ENCODE measurements around the gene FSTL5. TPM values are rescaled to one million over a fixed set of nuclear protein-coding genes. Genes with fewer than 3 reads are reported as not detected.

FSTL5 gene
- total and polyA plus RNA-seq, 2 of the 13 experiments (the other 11 are each of a cell fraction or from before 2014, with no cell fraction given): 0.03 to 0.07 TPM

DNA sequence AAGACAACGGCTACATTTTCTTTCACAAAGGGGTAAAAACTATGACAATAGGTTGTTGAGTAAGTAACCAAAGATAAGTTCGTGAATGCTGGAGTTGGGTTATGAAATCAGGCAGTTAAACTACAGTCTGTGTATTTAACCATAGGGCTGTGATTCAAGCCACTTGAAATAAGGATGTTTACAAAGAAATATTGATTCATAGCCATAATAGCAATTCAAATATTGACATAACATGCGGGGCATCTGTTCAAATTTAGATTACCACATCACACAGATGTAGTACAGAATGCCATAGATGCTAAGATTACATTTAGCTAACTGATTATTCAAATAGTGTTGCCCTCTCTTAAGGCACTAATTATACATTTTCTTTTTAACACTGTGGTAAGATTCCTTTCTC, 364.1 kb downstream of the FSTL5 start (continued):
- TF ChIP-seq ZGPAT (CRISPR knock-in tag; IDR thresholded peaks at IDR 0.05) (peak; percentile 70; the same call in 1 of the 2 replicates), CREM (IDR thresholded peaks at IDR 0.05) (peak; percentile 31; the same call in 1 of the 2 replicates), CREM (CRISPR knock-in tag; IDR thresholded peaks at IDR 0.05) (no peak), HMG20A (CRISPR knock-in tag; IDR thresholded peaks at IDR 0.05; ENCODE audit: borderline replicate concordance) (peak; percentile 97), ZNF614 (CRISPR knock-in tag; IDR thresholded peaks at IDR 0.05; ENCODE audit: borderline replicate concordance) (no peak), RXRB (CRISPR knock-in tag; IDR thresholded peaks at IDR 0.05; ENCODE audit: borderline replicate concordance) (0 out of 2 replicates have a peak, but pooled peaks have one; percentile 17), GFI1 (CRISPR knock-in tag; IDR thresholded peaks at IDR 0.05; ENCODE audit: borderline replicate concordance) (peak; percentile 91), SOX6 (IDR thresholded peaks at IDR 0.05) (no peak), SOX6 (CRISPR knock-in tag; IDR thresholded peaks at IDR 0.05) (peak; percentile 91), RARA (CRISPR knock-in tag; IDR thresholded peaks at IDR 0.05) (peak; percentile 69), TBX3 (IDR thresholded peaks at IDR 0.05; ENCODE audit: borderline replicate concordance) (peak; percentile 98), SIN3A (IDR thresholded peaks at IDR 0.05; ENCODE audit: borderline replicate concordance, low read depth, low read length) (no peak), ZNF550 (CRISPR knock-in tag; IDR thresholded peaks at IDR 0.05; ENCODE audit: borderline replicate concordance) (no peak), MIXL1 (CRISPR knock-in tag; IDR thresholded peaks at IDR 0.05) (0 out of 2 replicates have a peak, but pooled peaks have one; percentile 49), NR2F6 (IDR thresholded peaks at IDR 0.05) (peak; percentile 78), NR2F6 (CRISPR knock-in tag; IDR thresholded peaks at IDR 0.05) (no peak), KDM1A (CRISPR knock-in tag; IDR thresholded peaks at IDR 0.05) (peak; percentile 75; the same call in 1 of the 2 replicates), SOX13 (IDR thresholded peaks at IDR 0.05) (peak; percentile 64; the same call in 1 of the 2 replicates), SOX13 (CRISPR knock-in tag; conservative IDR thresholded peaks at IDR 0.05 in 1 of 2, IDR thresholded peaks at IDR 0.05 in 1 of 2) (peak in 1 of 2 experiments; percentile 90; a peak in 2 of 4 replicates), CEBPG (CRISPR knock-in tag; IDR thresholded peaks at IDR 0.05) (peak; percentile 8; the same call in 1 of the 2 replicates), BCL6 (CRISPR knock-in tag; IDR thresholded peaks at IDR 0.05) (peak; percentile 63; the same call in 1 of the 2 replicates), TBL1XR1 (IDR thresholded peaks at IDR 0.05; ENCODE audit: borderline replicate concordance, low read length, partially characterized antibody) (peak; percentile 52), HHEX (CRISPR knock-in tag; IDR thresholded peaks at IDR 0.05) (peak; percentile 96), NKX3-1 (CRISPR knock-in tag; IDR thresholded peaks at IDR 0.05) (peak; percentile 68; the same call in 1 of the 2 replicates), ZNF503 (CRISPR knock-in tag; IDR thresholded peaks at IDR 0.05) (peak; percentile 73; the same call in 1 of the 2 replicates), HCFC1 (IDR thresholded peaks at IDR 0.05; ENCODE audit: low read depth, low read length) (no peak), TCF7L2 (IDR thresholded peaks at IDR 0.05; ENCODE audit: low read depth, low read length) (peak; percentile 64; the same call in 1 of the 2 replicates), HDAC2 (CRISPR knock-in tag; IDR thresholded peaks at IDR 0.05) (peak; percentile 59)
- TF ChIP-seq, protein P1, sequence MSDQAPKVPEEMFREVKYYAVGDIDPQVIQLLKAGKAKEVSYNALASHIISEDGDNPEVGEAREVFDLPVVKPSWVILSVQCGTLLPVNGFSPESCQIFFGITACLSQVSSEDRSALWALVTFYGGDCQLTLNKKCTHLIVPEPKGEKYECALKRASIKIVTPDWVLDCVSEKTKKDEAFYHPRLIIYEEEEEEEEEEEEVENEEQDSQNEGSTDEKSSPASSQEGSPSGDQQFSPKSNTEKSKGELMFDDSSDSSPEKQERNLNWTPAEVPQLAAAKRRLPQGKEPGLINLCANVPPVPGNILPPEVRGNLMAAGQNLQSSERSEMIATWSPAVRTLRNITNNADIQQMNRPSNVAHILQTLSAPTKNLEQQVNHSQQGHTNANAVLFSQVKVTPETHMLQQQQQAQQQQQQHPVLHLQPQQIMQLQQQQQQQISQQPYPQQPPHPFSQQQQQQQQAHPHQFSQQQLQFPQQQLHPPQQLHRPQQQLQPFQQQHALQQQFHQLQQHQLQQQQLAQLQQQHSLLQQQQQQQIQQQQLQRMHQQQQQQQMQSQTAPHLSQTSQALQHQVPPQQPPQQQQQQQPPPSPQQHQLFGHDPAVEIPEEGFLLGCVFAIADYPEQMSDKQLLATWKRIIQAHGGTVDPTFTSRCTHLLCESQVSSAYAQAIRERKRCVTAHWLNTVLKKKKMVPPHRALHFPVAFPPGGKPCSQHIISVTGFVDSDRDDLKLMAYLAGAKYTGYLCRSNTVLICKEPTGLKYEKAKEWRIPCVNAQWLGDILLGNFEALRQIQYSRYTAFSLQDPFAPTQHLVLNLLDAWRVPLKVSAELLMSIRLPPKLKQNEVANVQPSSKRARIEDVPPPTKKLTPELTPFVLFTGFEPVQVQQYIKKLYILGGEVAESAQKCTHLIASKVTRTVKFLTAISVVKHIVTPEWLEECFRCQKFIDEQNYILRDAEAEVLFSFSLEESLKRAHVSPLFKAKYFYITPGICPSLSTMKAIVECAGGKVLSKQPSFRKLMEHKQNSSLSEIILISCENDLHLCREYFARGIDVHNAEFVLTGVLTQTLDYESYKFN (CRISPR knock-in tag; conservative IDR thresholded peaks at IDR 0.05): 0 out of 2 replicates have a peak, but pooled peaks have one; percentile 13
